OCI-LY7 (cell line): ENCODE results near the gene VENTX.

Source experiments
- CTCF ChIP-seq: fragments of 200-600 bp; sonication (generic); conservative IDR thresholded peaks from 2 replicates; pipeline ENCODE4 v1.5.1; 2014; ENCODE audit warnings: mild to moderate bottlenecking, antibody characterized with exemption, low read length, moderate library complexity, mixed read lengths
- EZH2phosphoT487 ChIP-seq: fragments of 200-600 bp; sonication (generic); IDR thresholded peaks from 2 replicates; pipeline ENCODE4 v1.6.1; 2018; ENCODE audit warnings: low read depth, borderline replicate concordance, mild to moderate bottlenecking, mixed run types, antibody characterized with exemption, low read length, moderate library complexity, mixed read lengths

- TF ChIP-seq CTCF = no peak
- TF ChIP-seq EZH2phosphoT487 = no peak
These were observed 32.5 kb upstream of the VENTX start for GRCh38 chr10:133205146-133205545.
